IPS DF 6.9 (cell line): ENCODE data around the gene STRIT1.

Source experiments
- DNase-seq: peaks from one replicate; pipeline ENCODE4 v3.0.0-alpha.2; 2013; ENCODE audit warnings: low read depth, low spot score
- H3K27ac ChIP-seq: one replicate; pipeline ENCODE4 v1.5.1; 2013; ENCODE audit warnings: low read length, control low read depth
- H3K27me3 ChIP-seq: 2 replicates; pipeline ENCODE4 v1.6.1; 2013; ENCODE audit warnings: mild to moderate bottlenecking, low read length; ENCODE audit not compliant: control insufficient read depth, insufficient read depth
- H3K36me3 ChIP-seq: 2 replicates; pipeline ENCODE4 v1.6.1; 2013; ENCODE audit warnings: low read length; ENCODE audit not compliant: control insufficient read depth, insufficient read depth
- H3K4me1 ChIP-seq: 2 replicates; pipeline ENCODE4 v1.6.1; 2013; ENCODE audit warnings: low read length; ENCODE audit not compliant: control insufficient read depth, insufficient read depth
- H3K4me3 ChIP-seq: 2 replicates; pipeline ENCODE4 v1.5.1; 2013; ENCODE audit warnings: mild to moderate bottlenecking, low read length
- H3K9me3 ChIP-seq: 2 replicates; pipeline ENCODE4 v1.6.1; 2013; ENCODE audit warnings: low read length, inconsistent platforms; ENCODE audit not compliant: control insufficient read depth, insufficient read depth
- WGBS: extraction: QIAGEN DNeasy Blood & Tissue Kit; methylation state at CpG from one replicate; pipeline ENCODE4 v1.1.7; 2013; ENCODE audit warnings: mixed read lengths, missing lambda C conversion rate; ENCODE audit not compliant: insufficient read length, insufficient coverage; 5-methylcytosine and 5-hydroxymethylcytosine counted together

The STRIT1 gene

DNA sequence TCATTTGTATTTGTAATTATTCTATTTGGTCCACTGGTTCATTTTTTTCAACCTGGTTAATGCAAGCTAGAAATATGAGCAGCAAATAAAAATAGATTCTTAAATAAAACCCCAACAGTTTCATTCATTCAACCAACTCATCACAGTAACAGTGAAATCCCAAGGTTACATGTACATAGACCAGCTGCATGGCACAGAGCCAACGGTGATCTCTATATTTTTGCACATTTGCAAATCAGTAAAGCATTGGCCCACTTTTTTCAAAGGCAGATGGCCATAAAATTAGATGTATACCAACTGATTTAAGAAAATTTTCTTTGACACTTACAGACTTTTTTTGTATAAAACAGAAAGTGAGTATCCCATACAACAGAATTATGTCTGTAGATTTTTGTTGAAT is 49.3 kb downstream of the STRIT1 start:
- no peak for DNase-seq
- no peaks in the 10 kb centered on the region for H3K27me3 ChIP-seq
- WGBS = no CpG with 5 or more reads among the region's 1 CpG
- no peak overlapping the region for H3K4me3 ChIP-seq
- no peaks in the 10 kb centered on the region for H3K4me1 ChIP-seq
- no peak overlapping the region for H3K27ac ChIP-seq
- H3K9me3 ChIP-seq = peaks cover 1% of the 10 kb centered on the region; the same call in 1 of the 2 replicates
- H3K36me3 ChIP-seq = no peaks in the 10 kb centered on the region

DNA sequence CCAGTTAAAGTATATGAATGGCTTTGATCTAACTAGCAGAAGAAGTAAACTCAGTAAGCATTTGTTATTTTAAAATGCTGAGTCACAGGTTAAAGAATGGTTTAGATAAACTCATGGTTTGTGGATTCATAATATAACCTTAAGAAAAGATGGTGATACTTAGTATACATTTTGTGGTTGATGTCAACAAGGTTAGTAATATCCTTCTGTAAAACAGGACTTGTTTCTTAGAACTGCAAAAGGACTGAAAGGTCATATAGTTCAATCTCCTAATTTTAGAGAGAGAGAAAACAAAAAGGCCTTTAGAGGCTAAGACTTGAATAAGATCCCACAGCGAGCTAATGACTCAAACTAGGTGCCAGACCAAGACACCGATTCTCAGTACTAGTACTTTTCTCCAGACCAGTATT is 50.0 kb downstream of the STRIT1 start:
- no peaks in the 10 kb centered on the region for H3K36me3 ChIP-seq
- H3K9me3 ChIP-seq = peaks cover 1% of the 10 kb centered on the region; the same call in 1 of the 2 replicates
- H3K4me1 ChIP-seq = no peaks in the 10 kb centered on the region
- no peak overlapping the region for H3K4me3 ChIP-seq
- no CpG with 5 or more reads among the region's 2 CpGs for WGBS
- no peaks in the 10 kb centered on the region for H3K27me3 ChIP-seq
- DNase-seq = no peak
- H3K27ac ChIP-seq = no peak overlapping the region

DNA sequence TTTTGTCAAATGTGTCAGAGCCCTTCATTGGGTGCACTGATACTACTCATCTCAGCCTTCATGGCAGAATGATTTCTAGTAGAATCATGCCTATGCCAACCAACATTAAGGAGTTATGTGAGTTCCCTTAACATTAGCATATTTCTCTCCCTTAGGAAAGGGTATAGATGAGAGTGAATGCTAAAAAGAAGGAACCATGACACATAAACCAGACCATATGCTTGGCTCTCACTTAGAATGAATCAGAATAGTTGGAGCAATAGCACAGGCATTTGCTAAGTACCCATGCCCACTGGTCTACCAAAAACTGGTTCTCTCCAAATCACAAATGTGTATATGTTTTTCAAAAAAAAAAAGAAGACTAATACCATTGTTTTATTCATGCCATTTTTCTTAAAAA is 51.1 kb downstream of the STRIT1 start:
- Histone ChIP-seq H3K9me3 (peaks cover 1% of the 10 kb centered on the region; the same call in 1 of the 2 replicates), H3K36me3 (no peaks in the 10 kb centered on the region), H3K4me1 (no peaks in the 10 kb centered on the region), H3K27ac (no peak overlapping the region), H3K27me3 (no peaks in the 10 kb centered on the region), H3K4me3 (no peak overlapping the region)
- DNase-seq = no peak

DNA sequence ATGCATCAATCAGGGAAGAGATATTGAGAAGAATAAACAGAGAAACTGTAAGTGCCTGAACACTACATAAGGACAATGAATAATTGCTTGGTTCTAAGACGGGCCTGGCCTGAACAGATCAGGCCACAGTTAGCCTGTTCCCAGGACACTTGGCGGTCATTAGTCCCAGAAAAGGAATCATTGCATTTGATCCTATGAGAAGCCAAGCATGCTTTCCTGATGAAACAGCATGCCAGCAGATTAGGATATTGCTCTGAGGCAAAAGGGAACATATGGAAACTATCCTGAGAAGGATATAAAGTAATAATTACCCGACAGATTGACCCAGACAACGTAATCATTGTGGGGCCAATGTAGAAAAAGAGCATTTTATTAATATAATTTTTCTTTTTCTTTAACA is 51.9 kb downstream of the STRIT1 start:
- H3K4me3 ChIP-seq = no peak overlapping the region
- no peak overlapping the region for H3K27ac ChIP-seq
- H3K4me1 ChIP-seq = no peaks in the 10 kb centered on the region
- no peak for DNase-seq
- H3K9me3 ChIP-seq = peaks cover 1% of the 10 kb centered on the region; the same call in 1 of the 2 replicates
- no CpG with 5 or more reads among the region's 4 CpGs for WGBS
- no peaks in the 10 kb centered on the region for H3K27me3 ChIP-seq
- no peaks in the 10 kb centered on the region for H3K36me3 ChIP-seq
